RWPE1 (cell line): ENCODE results near the gene HOXA7.

ENCODE experiments used
- CTCF ChIA-PET: fragments of 350-600 bp; sonication (Branson Sonifier 250); formaldehyde crosslinking; extraction: SDS; loops from one replicate; lab custom pipeline; 2021; lab: Yijun Ruan, JAX
- POLR2A ChIA-PET: fragments of 400-600 bp; formaldehyde crosslinking; extraction: SDS; loops from one replicate; lab custom pipeline; 2020; ENCODE audit warnings: antibody characterized with exemption; ENCODE audit not compliant: low non-redundant PET; lab: Yijun Ruan, JAX
- DNase-seq: peaks from one replicate; pipeline ENCODE4 v3.0.0; 2012; ENCODE audit warnings: low spot score
- H3K27ac ChIP-seq: fragments of 450-650 bp; 2 replicates; pipeline ENCODE4 v1.5.1; 2017
- CTCF ChIP-seq: fragments of 450-650 bp; conservative IDR thresholded peaks from 2 replicates; pipeline ENCODE4 v1.5.1; 2017; ENCODE audit warnings: low read depth, mild to moderate bottlenecking

HOXA7 gene

GRCh38 chr7:27156916-27157701 is 634 bp upstream of the HOXA7 start:
- CTCF ChIA-PET = interaction anchor here (1.1 to 1.4 kb wide), 2 partner anchors 13 to 489 kb away, joined by 3 to 6 read pairs; partner anchors contain the start of gene HOXA5
- POLR2A ChIA-PET = no interaction called here
- TF ChIP-seq CTCF = no peak
- peak overlapping the region; percentile 90 for H3K27ac ChIP-seq
- DNase-seq = no peak

- TF ChIP-seq CTCF = no peak
- peak overlapping the region; percentile 90 for H3K27ac ChIP-seq
- ChIA-PET POLR2A (no interaction called here), CTCF (interaction anchor here (1.0 to 1.4 kb wide), 3 partner anchors 12 to 488 kb away, joined by 3 to 6 read pairs (median 3); partner anchors contain the start of gene HOXA5)
- no peak for DNase-seq
These were observed 513 bp downstream of the HOXA7 start for GRCh38 chr7:27155816-27156507.

- peak overlapping the region; percentile 90 for H3K27ac ChIP-seq
- CTCF ChIA-PET = interaction anchor here (1.0 kb wide), 1 partner anchor 11 kb away, joined by 3 read pairs; no protein-coding TSS in a partner anchor
- no peak for DNase-seq
- POLR2A ChIA-PET = no interaction called here
- TF ChIP-seq CTCF = no peak
These were observed 1.3 kb downstream of the HOXA7 start for GRCh38 chr7:27154901-27155815.

- TF ChIP-seq CTCF = no peak
- no peak for DNase-seq
- POLR2A ChIA-PET = no interaction called here
- peak overlapping the region; percentile 90 for H3K27ac ChIP-seq
- CTCF ChIA-PET = interaction anchor here (0.9 kb wide), 1 partner anchor 12 kb away, joined by 5 read pairs; no protein-coding TSS in a partner anchor
These were observed 2.1 kb downstream of the HOXA7 start for GRCh38 chr7:27154369-27154768.

GRCh38 chr7:27153526-27153925 is 2.9 kb downstream of the HOXA7 start:
- peak overlapping the region; percentile 90; the same call in 1 of the 2 replicates for H3K27ac ChIP-seq
- CTCF ChIA-PET = interaction anchor here (0.9 kb wide), 1 partner anchor 13 kb away, joined by 5 read pairs; no protein-coding TSS in a partner anchor
- no peak for DNase-seq
- POLR2A ChIA-PET = no interaction called here
- TF ChIP-seq CTCF = no peak
